Glutamatergic neuron (in vitro differentiated cells): ENCODE results near the gene NPAS2. TPM values are rescaled to one million over a fixed set of nuclear protein-coding genes. Genes with fewer than 3 reads are reported as not detected.

Experiments
- DNase-seq: peaks from one replicate; pipeline ENCODE4 v3.0.0; 2022
- H3K27ac Mint-ChIP-seq: one replicate; pipeline ENCODE4 v1.8.0; 2020; ENCODE audit warnings: mild to moderate bottlenecking, mixed read lengths, inconsistent platforms; ENCODE audit not compliant: unreplicated experiment
- H3K27me3 Mint-ChIP-seq: one replicate; pipeline ENCODE4 v1.8.0; 2020; ENCODE audit warnings: mild to moderate bottlenecking, moderate library complexity, mixed read lengths, inconsistent platforms; ENCODE audit not compliant: unreplicated experiment
- H3K36me3 Mint-ChIP-seq: one replicate; pipeline ENCODE4 v1.8.0; 2020; ENCODE audit warnings: mild to moderate bottlenecking, mixed read lengths, inconsistent platforms; ENCODE audit not compliant: unreplicated experiment
- H3K4me1 Mint-ChIP-seq: one replicate; pipeline ENCODE4 v1.8.0; 2020; ENCODE audit warnings: mild to moderate bottlenecking, low read depth, mixed read lengths, inconsistent platforms; ENCODE audit not compliant: unreplicated experiment
- H3K4me3 Mint-ChIP-seq: one replicate; pipeline ENCODE4 v1.8.0; 2020; ENCODE audit warnings: mild to moderate bottlenecking, mixed read lengths, inconsistent platforms; ENCODE audit not compliant: unreplicated experiment
- H3K9me3 Mint-ChIP-seq: one replicate; pipeline ENCODE4 v1.8.0; 2020; ENCODE audit warnings: mild to moderate bottlenecking, moderate library complexity, mixed read lengths, inconsistent platforms; ENCODE audit not compliant: unreplicated experiment
- total RNA-seq: library from RNA; stranded (reverse); fragmentation: NEBNext Ultra II Directional; extraction: Animal tissue kit (Norgen Biotek cat#: 25700); gene quantifications from one replicate; pipeline ENCODE4 v1.2.1, GENCODE V29; 2021; ENCODE audit not compliant: unreplicated experiment
- TF ChIP-seq, protein P1 (sequence below): fragments of 200-600 bp; sonication (generic); IDR thresholded peaks from one replicate; pipeline ENCODE4 v1.5.0; 2021; ENCODE audit not compliant: partially characterized antibody, unreplicated experiment

Gene NPAS2
- total RNA-seq, 1 donor from 2014 or later, result 0.54 TPM

DNA sequence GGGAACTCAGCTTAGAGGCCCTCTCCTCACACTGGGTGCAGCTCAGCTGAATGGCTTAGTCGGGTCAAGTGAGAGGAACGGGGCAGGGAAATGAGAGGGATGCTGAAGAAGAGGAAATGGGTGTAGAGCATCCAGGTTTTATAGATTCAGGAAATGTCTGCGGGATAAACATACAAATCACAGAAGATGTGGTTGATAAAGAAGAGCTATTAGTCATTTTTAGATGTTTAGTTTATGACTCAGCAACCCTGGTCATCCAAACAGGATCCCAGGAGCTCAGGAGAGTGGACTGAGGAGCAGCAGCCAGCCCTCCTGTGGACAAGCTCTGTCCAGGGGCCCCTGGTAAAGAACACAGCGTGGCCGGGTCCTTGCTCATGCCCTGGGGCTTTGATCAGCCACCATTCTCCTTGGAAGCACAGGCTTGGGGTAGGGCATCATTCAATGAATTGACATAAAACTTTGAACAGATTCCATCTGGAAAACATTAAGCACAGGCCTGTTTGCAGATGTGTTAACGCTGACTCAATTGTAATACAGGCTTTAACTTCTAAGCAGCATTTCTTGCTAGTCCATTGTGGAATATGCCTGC lies 83.0 kb downstream of the NPAS2 start:
- Mint-ChIP-seq H3K4me3 (no peak overlapping the region), H3K9me3 (peaks cover 6% of the 10 kb centered on the region), H3K27ac (no peak overlapping the region), H3K36me3 (no peaks in the 10 kb centered on the region), H3K4me1 (peaks cover 8% of the 10 kb centered on the region), H3K27me3 (peaks cover 2% of the 10 kb centered on the region)
- TF ChIP-seq, protein P1, sequence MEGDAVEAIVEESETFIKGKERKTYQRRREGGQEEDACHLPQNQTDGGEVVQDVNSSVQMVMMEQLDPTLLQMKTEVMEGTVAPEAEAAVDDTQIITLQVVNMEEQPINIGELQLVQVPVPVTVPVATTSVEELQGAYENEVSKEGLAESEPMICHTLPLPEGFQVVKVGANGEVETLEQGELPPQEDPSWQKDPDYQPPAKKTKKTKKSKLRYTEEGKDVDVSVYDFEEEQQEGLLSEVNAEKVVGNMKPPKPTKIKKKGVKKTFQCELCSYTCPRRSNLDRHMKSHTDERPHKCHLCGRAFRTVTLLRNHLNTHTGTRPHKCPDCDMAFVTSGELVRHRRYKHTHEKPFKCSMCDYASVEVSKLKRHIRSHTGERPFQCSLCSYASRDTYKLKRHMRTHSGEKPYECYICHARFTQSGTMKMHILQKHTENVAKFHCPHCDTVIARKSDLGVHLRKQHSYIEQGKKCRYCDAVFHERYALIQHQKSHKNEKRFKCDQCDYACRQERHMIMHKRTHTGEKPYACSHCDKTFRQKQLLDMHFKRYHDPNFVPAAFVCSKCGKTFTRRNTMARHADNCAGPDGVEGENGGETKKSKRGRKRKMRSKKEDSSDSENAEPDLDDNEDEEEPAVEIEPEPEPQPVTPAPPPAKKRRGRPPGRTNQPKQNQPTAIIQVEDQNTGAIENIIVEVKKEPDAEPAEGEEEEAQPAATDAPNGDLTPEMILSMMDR, result no peak
- no peak for DNase-seq

DNA sequence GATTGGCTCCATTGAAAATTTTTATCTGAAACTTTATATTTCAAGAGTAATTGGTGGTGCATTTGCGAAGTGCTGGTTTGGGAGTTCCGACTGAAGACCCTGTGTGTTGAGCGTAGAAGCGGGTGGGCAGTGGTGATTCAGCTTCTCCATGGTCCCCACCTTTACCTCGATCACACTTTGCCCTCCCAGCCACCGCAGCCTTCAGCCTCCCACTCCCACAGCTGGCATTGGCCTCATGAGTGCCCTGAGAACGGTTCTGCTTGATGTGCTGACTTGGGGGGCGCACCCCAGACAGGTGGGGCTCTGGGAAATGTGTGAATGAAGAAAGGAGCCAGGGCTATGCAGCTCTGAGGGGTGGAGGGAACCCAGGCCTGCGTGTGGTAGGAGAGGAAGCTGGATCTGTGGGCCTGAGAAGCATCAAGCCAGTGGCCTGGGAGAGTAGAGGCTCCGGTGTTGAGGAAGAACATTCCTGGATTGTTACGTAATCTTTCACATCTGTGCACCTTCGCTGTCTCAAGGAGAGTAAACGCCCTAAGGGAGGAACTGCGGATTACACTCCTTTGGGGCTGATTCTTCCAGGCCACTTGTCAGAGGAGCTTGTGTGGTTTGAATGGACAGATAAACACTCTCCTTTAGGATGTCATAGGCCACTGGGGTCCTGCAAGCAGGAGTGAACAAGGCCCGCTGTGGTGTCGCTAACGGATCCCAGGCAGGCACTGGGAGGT lies 83.8 kb downstream of the NPAS2 start:
- DNase-seq, result no peak
- no peak overlapping the region for H3K27ac Mint-ChIP-seq
- TF ChIP-seq, protein P1, result no peak

DNA sequence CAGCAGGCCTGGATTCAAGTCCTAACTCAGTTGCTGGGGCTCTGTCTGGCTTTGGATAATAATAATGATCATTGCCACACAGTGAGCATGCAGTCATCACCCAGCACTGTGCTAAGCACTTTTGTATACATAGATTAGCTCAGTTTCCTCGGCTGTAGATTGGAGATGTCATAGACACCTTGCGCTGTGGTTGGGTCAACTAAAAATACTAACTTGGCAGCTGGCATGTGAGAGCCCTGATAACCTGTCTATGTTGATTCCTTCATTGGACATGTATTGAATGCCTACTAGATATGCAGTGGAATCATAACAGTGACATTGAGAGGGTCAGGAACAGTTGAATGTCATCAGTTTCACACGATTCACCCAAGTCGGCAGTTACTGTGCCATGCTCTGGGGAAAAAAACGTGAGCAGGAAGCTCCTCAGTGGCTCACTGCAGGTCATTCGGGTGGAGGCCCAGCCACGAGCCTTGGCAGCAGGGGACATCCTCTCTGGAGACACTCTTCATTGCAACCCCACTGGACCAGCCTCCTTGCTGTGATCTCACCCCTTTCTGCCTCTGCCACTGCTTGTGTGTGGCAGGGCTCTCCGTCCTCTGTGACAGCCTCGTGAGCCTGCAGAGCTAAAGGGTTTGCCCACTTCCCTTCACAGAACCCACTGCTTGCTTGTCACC lies 85.3 kb downstream of the NPAS2 start:
- Mint-ChIP-seq H3K27ac (no peak overlapping the region), H3K9me3 (peaks cover 6% of the 10 kb centered on the region), H3K36me3 (no peaks in the 10 kb centered on the region), H3K27me3 (peaks cover 2% of the 10 kb centered on the region), H3K4me1 (peaks cover 8% of the 10 kb centered on the region), H3K4me3 (no peak overlapping the region)
- TF ChIP-seq, protein P1, result no peak
- DNase-seq, result no peak

More for the DNA sequence above, 83.8 kb downstream of the NPAS2 start:
- Mint-ChIP-seq H3K36me3 (no peaks in the 10 kb centered on the region), H3K27me3 (peaks cover 2% of the 10 kb centered on the region), H3K4me1 (peaks cover 8% of the 10 kb centered on the region), H3K4me3 (no peak overlapping the region), H3K9me3 (peaks cover 6% of the 10 kb centered on the region)

DNA sequence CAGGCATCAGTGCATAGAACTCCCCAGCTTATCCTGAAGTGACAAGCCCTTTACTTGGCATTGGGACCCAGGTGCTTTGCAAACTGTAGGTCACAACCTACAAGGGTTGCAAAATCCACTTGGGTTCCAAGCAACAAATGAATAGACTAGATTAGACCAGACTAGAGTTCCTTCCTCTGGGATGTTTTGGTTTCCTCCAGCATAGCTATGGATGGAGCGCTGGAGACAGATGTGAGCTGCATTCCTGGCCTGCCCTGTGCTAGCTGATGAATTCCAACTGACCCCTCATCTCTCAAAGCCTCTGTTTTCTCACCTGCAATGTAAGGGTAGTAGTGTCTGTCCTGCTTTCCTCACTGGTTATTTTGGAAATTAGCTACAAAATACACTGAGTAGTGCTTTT lies 86.2 kb downstream of the NPAS2 start:
- Mint-ChIP-seq H3K36me3 (no peaks in the 10 kb centered on the region), H3K27me3 (peaks cover 2% of the 10 kb centered on the region), H3K4me1 (peaks cover 8% of the 10 kb centered on the region), H3K27ac (no peak overlapping the region), H3K9me3 (peaks cover 6% of the 10 kb centered on the region), H3K4me3 (no peak overlapping the region)
- TF ChIP-seq, protein P1, result no peak
- DNase-seq, result no peak

DNA sequence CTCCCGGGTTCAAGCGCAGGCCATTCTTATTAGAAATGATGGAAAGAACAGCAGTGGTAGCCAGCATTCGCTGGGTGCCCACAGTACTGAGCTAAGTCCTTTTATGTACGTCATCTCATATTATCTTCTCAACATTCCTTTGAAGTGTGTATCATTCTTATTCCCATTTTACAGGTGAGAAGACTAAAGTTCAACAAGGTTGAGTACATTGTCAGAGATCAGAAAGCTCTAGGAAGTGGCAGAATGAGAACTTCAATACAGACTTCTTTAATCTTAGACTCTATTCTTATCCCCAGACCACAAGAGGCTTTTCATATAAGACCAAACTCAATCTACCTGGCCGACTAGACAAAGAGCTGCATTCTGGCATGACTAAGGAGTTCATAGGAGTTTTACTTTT lies 86.7 kb downstream of the NPAS2 start:
- TF ChIP-seq, protein P1, result no peak
- H3K27me3 Mint-ChIP-seq, result peaks cover 2% of the 10 kb centered on the region
- peaks cover 6% of the 10 kb centered on the region for H3K9me3 Mint-ChIP-seq
- H3K4me3 Mint-ChIP-seq, result no peak overlapping the region
- H3K4me1 Mint-ChIP-seq, result peaks cover 8% of the 10 kb centered on the region
- DNase-seq, result no peak
- H3K36me3 Mint-ChIP-seq, result no peaks in the 10 kb centered on the region
- H3K27ac Mint-ChIP-seq, result no peak overlapping the region
